GM19035 (cell line): ENCODE data around the gene KCNJ6.

Experiments
- ATAC-seq: cut with Tn5 transposase; IDR thresholded peaks from one replicate; pipeline ENCODE4 v1.9.1; 2021; ENCODE audit not compliant: unreplicated experiment

The KCNJ6 gene

GRCh38 chr21:37907076-37907475 lies 9.2 kb downstream of the KCNJ6 start:
- no peak for ATAC-seq

DNA sequence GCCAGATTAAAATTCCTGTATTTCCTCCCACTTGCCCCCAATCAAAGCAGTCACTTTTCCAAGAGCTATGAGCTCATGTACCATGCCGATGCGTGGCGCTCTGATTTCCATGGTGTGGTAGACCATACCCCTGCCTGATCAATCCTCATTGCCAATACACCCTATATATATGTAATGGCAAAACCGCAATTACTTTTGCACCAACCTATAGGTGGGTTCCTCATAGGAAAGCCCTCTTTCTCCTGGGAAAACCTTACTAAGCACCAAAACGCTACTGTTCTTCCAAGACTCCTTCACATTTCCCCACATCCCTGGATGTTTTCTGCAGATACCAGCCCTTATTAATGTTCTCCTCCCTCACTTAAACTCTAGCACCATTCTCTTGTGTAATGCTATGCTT lies 11.0 kb downstream of the KCNJ6 start:
- ATAC-seq = no peak

DNA sequence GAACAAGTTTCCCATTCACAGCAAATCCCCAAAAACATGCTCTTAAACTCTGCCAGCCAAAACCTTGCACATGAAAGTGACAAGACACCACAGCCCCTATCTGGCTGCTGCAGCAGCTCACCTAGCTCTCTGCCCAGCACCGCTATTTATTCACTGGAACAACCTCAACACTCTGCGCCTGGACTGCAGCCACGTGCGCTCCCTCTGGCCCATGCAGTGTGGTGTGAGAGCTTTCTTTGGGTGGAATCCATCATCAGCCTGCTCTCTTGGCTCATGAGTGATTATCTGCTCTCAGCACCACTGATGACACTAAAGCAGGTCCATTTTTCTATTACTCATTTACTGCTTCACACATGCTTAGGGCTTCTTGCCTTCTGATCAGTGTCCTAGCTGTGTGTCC lies 11.4 kb downstream of the KCNJ6 start:
- no peak for ATAC-seq

DNA sequence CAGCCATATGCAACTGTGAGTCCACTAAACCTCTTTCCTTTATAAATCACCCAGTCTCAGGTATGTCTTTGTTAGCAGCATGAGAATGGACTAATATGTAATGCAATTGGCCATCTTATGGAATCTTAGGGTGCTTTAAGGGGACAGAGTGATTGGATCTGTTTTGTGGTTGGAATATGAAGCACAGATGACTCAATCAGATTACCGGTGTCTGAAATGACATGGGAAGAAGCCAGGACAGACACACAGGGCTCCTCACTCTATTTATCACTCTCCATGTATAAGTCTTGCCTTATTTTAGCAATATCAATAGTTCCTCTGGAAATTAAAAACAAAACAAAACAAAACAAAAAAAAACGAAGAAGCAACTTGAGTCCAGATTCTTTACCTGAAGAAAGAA lies 12.9 kb downstream of the KCNJ6 start:
- ATAC-seq = no peak

- ATAC-seq = no peak
Observed at GRCh38 chr21:37899146-37899545, 17.1 kb downstream of the KCNJ6 start.

DNA sequence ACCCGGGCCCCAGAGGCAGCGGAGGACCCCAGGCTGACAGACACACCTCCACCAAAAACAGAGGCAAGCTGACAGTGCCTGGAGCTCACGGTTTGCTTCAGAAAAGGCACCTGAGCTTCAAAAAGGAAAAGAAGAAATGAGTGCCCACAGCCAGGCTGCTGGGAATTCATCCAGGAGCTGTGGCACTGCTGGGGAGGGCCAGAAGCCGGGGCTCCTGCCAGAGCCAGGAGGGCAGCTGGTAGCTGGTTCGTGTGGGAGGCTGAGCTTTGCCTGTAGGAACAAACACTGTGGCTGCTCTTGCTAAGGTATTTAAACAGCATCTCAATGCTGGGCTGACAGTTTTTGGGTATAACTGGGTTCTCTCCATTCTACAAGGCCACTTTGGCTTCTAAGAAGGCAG lies 19.5 kb downstream of the KCNJ6 start:
- ATAC-seq = no peak

DNA sequence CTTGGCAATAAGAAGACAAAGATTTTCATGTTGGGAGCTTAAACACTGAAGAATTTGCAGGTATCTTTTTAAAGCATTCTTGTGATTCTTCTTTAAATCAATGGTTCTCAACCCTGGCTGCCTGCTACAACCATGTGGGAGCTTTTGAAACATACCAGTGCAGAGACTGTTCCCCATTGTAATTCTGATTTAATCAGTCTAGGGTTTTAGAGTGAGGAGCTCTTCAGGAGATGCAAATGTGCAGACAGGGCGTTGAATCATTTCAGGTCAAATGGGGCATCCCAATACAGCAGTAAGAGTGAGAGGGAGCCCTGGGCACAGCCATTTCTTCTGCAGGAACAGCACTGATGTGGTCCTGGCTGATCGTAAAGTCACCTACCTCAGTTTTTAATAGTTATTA lies 24.3 kb downstream of the KCNJ6 start:
- no peak for ATAC-seq

GRCh38 chr21:37888659-37889058 lies 27.6 kb downstream of the KCNJ6 start:
- ATAC-seq = no peak

GRCh38 chr21:37886726-37887299 lies 29.4 kb downstream of the KCNJ6 start:
- ATAC-seq = no peak

DNA sequence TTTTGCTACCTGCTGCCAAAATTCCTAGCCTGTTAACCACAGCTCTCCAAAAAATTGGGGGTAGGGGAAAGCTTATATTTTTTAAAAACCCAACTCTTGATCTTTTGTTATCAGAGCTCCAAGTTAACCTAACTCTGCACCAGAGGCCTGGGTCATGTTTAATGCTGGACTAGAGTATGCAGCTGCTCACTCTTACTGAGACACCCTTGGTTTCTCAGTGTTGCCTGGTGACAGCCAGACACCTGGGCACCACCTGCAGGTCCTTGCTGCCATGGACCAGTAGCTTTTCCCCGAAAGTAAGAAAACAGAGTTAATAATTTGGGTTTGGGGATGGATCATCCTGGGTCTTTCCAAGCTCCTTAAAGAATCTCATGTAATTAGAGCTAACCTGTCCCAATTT lies 30.1 kb downstream of the KCNJ6 start:
- ATAC-seq = no peak

DNA sequence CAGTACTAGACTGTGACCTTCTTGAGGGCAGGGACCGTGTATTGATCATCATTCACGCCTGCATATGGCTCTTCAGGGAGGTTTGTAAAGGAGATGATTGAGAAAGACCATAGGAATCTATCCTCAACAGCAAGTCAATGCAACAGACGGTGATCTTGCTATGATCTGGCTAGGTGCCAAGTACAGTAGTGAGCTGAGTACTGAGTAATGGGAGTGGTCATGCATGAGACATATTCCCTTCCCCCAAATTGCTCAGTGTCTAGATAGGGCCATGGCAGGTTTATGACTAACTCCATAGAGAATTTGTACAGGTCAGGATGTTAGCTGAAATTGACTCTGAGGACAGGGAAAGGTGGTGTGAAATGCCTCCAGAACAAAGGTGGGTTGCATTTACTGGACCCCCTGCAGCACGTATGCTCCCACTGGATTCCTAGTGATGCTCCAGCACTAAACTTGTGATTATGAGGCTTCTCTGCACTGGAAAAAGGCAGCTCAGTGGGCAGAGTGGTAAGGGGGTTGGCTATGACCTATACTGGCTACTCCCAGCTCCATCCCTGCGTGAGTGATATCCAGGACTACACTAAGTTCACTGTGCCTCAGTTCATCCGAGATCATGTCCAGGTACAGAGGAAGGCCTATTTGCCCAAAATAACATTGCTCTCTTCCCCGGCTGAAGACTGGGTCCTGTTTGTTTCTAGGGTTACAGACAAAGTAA lies 37.2 kb downstream of the KCNJ6 start:
- ATAC-seq = no peak

- no peak for ATAC-seq
Observed at GRCh38 chr21:37877888-37878684, 38.2 kb downstream of the KCNJ6 start.

DNA sequence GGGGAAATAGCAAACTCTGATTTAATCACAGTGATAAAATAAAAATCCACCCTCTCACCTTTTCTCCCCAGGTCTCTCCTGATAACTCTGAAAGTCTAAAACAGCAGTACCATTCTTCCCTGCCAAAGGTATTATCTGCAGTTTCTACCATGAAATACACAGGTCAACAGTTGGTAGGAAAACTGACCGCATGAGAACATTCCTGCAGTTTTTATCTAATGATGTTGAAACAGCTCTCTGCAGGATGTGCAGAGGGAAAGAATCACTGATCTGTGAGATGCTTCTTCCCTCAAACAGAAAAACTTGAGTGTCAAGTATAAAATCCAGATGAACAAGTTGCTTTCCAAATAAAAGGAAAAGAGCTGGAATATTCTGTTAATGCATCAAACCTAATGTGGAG lies 39.1 kb downstream of the KCNJ6 start:
- ATAC-seq = no peak

DNA sequence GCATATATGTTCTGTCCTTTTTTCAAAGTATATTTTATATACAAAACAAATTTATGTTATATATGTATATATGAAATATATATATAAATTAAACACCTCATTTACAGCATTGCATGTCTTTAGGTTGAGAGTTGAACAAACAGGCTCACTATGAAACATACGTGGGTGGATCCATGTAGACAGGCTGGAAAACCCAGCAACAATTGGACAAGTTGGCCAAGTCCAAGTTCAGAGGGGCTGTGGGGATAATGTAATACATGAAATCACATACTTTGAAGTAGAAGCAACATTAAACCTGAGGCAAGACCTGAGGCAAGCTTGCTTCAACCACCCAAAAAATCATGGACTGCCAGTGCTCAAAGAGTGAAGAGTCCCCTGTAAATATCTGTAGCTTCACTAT lies 39.7 kb downstream of the KCNJ6 start:
- no peak for ATAC-seq

DNA sequence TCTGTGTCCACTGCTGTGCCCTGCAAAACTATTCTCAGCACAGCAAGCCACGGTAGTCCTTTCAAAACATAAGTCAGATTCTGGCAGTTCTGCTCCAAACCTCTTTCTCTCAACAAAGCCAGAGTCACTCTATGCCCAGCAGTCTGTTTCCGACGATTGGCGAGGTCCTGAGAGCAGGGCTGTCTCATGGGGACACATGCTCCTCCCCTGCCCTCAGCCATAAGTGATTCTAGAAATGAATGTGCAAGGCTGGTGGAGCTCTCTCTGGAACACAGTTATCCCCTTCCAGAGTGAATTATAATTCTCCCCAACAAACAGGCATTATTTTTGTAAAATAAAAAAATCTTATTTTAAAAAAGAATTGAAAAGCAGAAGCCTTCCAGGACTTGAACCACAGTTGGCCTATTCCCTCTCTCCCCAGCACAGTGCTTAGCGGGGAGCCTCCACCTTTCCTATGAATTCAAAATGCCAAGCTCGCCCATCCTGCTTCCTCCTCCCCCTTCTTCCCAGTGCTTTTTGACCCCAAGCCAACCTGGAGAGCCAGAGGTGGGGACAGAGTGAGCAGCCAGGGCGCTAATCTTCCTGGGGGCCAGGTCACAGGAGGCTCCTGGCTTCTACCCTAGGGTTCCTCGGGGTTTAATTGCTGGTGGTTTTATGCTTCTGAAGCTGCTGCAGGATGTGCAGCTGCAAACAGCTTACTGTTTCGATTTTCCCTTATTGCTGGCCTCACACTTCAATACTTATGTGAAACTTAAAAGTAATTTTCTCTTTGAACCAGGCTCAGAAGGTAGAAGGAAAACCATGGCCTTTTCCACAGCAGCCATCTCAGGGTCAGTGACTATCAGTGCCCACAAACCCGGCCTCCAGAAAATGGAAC lies 41.1 kb downstream of the KCNJ6 start:
- ATAC-seq = no peak

DNA sequence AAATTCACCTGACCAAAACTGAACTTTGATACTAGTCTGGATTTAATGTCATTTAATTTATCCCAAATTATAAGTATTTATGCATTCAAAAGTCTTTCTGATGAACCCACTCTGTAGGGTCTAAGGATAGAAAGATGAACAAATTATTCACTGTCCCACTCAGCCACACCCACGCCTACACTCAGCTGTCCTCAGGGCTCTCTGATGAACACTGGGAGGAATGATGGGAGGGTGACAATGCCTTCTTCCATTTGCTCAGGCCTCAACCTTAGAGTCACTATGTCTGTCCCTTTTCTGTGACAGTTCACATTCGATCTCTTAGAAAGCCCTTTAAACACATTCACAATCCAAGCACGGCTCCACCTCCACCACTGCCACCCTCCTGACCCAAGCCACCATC lies 41.8 kb downstream of the KCNJ6 start:
- no peak for ATAC-seq

GRCh38 chr21:37873655-37874054 lies 42.6 kb downstream of the KCNJ6 start:
- ATAC-seq = no peak

DNA sequence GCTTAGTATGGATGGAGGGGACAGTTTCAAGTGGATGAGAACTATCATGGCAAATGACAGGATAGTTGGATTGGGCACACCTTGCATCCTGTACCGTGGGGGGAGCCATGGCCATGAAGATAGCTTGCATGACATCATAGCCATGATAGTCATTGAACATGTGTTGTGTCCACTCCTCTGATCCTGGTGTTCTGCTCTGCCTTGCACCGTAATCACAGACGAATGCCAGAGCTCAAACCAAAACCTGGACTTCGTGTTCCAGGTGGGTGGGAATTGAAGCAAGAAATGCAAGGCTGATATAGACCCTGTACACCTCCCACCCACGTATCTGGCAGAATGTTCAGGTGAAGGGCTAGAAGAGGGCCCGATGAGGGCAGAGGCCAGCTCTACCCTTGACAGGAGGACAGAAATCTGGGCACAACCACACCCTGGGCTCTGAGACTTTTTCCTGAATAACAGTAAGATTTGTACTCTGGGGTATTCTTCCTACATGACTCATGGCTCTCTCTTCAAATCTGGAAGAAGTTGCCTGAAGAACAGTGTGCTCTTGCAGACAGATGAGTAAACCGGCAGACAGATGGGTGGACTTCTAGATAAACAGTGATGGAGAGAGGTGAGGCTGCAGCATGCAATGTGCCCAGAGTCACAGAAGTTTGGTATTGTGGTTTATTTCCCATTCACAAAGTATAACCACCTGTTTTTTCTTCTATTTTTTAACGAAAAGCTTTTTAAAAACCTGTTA lies 45.0 kb downstream of the KCNJ6 start:
- no peak for ATAC-seq

DNA sequence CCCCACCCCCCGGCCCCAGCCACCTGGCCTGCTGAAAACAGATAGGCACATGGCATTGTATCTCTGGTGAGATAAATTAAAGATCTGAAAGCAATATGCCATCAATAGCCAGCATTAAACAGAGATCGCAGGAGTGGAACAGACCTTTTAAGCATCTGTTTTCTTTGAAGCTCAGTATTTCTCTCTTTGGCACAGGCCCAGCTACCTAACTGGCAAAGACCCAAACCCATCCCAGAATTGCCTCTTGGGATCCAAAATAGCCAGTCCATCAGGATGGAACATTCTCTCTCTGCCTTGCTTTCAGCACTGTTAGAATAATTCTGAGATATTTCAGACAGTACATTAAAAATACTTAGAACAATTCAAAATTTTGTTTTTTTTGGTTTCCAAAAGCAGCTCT lies 46.0 kb downstream of the KCNJ6 start:
- no peak for ATAC-seq

DNA sequence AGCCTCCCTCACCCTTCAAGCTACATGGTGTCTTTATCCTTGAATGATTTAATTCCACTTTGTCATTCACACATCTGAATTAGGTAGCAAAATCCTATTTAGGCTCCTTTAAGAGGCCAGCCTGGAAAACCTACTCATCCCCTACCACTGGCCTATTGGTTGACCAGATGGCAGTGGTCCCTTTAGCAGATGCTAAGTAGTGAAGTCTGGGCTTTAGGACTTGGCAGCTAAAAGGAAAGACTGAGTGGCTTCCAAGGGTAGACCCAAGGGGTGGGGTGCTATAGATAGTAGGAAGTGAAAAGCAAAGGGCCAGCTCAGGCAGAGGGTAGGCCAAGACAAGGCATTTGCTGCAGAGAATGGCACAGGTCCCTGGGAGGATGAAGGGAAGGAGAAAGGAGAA lies 46.6 kb downstream of the KCNJ6 start:
- ATAC-seq = no peak
